Transverse colon (tissue), 4 donors: ENCODE data around the gene WDR48. TPM values are rescaled to one million over a fixed set of nuclear protein-coding genes. Genes with fewer than 3 reads are reported as not detected.

Experiments used
- DNase-seq: peaks from one replicate; pipeline ENCODE4 v3.0.0-alpha.2; 2019
- H3K27ac ChIP-seq, 4 donors: fragments of 200-600 bp; sonication (generic); 2 replicates each; pipeline ENCODE4 v1.5.1; 2016 to 2018; ENCODE audit warnings: inconsistent platforms in 4 of 4
- H3K27me3 ChIP-seq: fragments of 200-600 bp; sonication (generic); 2 replicates; pipeline ENCODE4 v1.5.1; 2017; ENCODE audit warnings: inconsistent platforms
- H3K36me3 ChIP-seq, 4 donors: fragments of 200-600 bp; sonication (generic); 2 replicates each; pipeline ENCODE4 v1.5.1; 2017 to 2019; ENCODE audit warnings: inconsistent platforms in 4 of 4
- H3K4me1 ChIP-seq, 4 donors: fragments of 200-600 bp; sonication (generic); 2 replicates each; pipeline ENCODE4 v1.5.1; 2017 to 2020; ENCODE audit warnings: inconsistent platforms in 4 of 4
- H3K4me3 ChIP-seq, 4 donors: fragments of 200-600 bp; sonication (generic); 1 replicate in 1 of 4; 2 replicates in 3 of 4; pipeline versions ENCODE4 v1.5.1 to v1.6.1; 2017 to 2019; ENCODE audit warnings: inconsistent platforms in 4 of 4
- H3K9me3 ChIP-seq, 2 donors: fragments of 200-600 bp; sonication (generic); 2 replicates each; pipeline ENCODE4 v1.5.1; 2017 to 2019; ENCODE audit warnings: inconsistent platforms in 2 of 2
- EP300 ChIP-seq: sonication (generic); formaldehyde crosslinking; IDR thresholded peaks from one replicate; pipeline ENCODE4 v1.6.1; 2017; ENCODE audit warnings: antibody characterized with exemption, low read depth
- POLR2A ChIP-seq: fragments of 450-650 bp; IDR thresholded peaks from one replicate; pipeline ENCODE4 v1.6.1; 2016; ENCODE audit warnings: antibody characterized with exemption, mild to moderate bottlenecking, moderate library complexity
- POLR2AphosphoS5 ChIP-seq, 3 donors: sonication (generic); formaldehyde crosslinking; IDR thresholded peaks; one replicate each; pipeline ENCODE4 v1.6.1; 2016; ENCODE audit warnings: antibody characterized with exemption in 3 of 3
- WGBS, 2 donors: methylation state at CpG; one replicate each; pipeline ENCODE4 v1.1.5; 2018; ENCODE audit warnings: low coverage in 1 of 2; 5-methylcytosine and 5-hydroxymethylcytosine counted together
- in situ Hi-C, 4 donors: fragments of 200-750 bp; cut with MboI; loops; one replicate each; pipeline versions ENCODE4 v1.15.0 to v1.15.1; 2017; ENCODE audit warnings: low sequenced_read_pairs in 3 of 4, low pct_ligation_motif_present in 1 of 4, low pct_unique_long_range_greater_than_20kb in 1 of 4
- intact Hi-C: fragments of 100-400 bp; cut with DNase I; formaldehyde crosslinking; loops from one replicate; pipeline ENCODE4 v1.15.1; 2023; ENCODE audit warnings: low total_unique reads
- total RNA-seq, 4 donors: library from RNA; depleted of rRNA; stranded (reverse); fragments of >200 nt; gene quantifications; one replicate each; pipeline ENCODE4 v1.1.0, GENCODE V29; 2016
- TF ChIP-seq, protein P1 (sequence below), 5 experiments: fragments of 200-600 bp in 3 of 5; fragments of 450-650 bp in 2 of 5; sonication (generic) in 3 of 5; IDR thresholded peaks; 1 replicate in 2 of 5; 2 replicates in 3 of 5; pipeline ENCODE4 v1.5.1; 2016 to 2017; ENCODE audit warnings: antibody characterized with exemption in 5 of 5, inconsistent platforms in 3 of 5, mild to moderate bottlenecking in 2 of 5, moderate library complexity in 1 of 5

The WDR48 gene
- total RNA-seq, 4 donors from 2014 or later, result 31.0 to 47.6 (median 36.2) TPM

DNA sequence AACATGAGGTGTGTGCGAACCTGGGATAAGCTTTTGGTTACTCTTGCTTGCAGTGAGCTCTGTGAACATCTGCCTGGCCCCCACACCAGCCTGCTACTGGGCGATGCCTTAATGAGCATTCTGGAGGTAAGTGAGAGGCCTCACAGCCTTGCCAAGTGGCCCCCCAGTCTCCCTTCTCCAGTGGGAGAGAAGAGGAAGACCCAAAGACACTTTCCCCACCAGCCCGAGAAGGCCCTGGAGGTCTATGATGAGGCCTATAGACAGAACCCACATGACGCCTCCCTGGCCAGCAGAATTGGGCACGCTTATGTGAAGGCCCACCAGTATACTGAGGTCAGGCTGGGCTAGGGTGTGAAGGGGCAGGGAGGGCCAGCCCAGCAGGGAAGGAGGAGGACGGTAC is 78.2 kb downstream of the WDR48 start:
- no peaks in the 10 kb centered on the region for H3K36me3 ChIP-seq
- TF ChIP-seq POLR2AphosphoS5 (IDR thresholded peaks at IDR 0.05) (no peak), POLR2A (no peak), EP300 (no peak)
- TF ChIP-seq, protein P1, sequence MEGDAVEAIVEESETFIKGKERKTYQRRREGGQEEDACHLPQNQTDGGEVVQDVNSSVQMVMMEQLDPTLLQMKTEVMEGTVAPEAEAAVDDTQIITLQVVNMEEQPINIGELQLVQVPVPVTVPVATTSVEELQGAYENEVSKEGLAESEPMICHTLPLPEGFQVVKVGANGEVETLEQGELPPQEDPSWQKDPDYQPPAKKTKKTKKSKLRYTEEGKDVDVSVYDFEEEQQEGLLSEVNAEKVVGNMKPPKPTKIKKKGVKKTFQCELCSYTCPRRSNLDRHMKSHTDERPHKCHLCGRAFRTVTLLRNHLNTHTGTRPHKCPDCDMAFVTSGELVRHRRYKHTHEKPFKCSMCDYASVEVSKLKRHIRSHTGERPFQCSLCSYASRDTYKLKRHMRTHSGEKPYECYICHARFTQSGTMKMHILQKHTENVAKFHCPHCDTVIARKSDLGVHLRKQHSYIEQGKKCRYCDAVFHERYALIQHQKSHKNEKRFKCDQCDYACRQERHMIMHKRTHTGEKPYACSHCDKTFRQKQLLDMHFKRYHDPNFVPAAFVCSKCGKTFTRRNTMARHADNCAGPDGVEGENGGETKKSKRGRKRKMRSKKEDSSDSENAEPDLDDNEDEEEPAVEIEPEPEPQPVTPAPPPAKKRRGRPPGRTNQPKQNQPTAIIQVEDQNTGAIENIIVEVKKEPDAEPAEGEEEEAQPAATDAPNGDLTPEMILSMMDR (IDR thresholded peaks at IDR 0.05), result no peak
- no peak for DNase-seq
- H3K4me3 ChIP-seq, result no peak overlapping the region
- H3K9me3 ChIP-seq, result no peaks in the 10 kb centered on the region
- in situ Hi-C loops (no loop called here), intact Hi-C loops (no loop called here)
- no peaks in the 10 kb centered on the region for H3K27me3 ChIP-seq
- H3K4me1 ChIP-seq, result peaks cover 2 to 10% (median 8%) of the 10 kb centered on the region in 4 donors
- H3K27ac ChIP-seq, result no peak overlapping the region
- WGBS, 2 donors, result 95% methylated on average over 4 of the region's 6 CpGs; no CpG with 5 or more reads in 1 of the 2 donors

DNA sequence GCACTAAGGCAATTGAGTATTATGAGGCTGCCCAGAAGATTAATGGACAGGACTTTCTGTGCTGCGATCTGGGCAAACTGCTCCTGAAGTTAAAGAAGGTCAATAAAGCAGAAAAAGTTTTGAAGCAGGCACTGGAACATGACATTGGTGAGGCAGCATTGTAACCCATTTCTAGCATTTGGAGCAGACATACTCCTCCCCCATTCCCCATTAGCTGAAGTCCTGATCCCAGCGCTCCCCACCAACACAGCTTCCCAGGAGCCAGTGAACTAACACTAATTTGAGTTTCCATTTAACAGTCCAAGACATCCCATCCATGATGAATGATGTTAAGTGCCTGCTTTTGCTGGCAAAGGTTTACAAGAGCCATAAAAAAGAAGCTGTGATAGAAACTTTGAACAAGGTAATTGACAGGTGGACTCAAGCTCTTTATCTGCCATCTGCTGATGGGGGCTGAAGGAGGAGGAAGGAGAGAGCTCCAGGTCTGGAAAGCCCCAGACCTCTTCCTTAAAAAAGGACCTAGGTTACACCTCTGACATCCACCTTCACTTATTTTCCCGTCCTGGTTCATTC is 79.0 kb downstream of the WDR48 start:
- Histone ChIP-seq H3K4me1 (peaks cover 2 to 5% (median 4%) of the 10 kb centered on the region in 4 donors), H3K27me3 (no peaks in the 10 kb centered on the region), H3K36me3 (no peaks in the 10 kb centered on the region), H3K4me3 (no peak overlapping the region), H3K9me3 (no peaks in the 10 kb centered on the region), H3K27ac (no peak overlapping the region)
- no peak for DNase-seq
- WGBS, 2 donors, result 32 to 56% methylated on average over 2 to 3 of the region's 3 CpGs
- intact Hi-C loops (no loop called here), in situ Hi-C loops (no loop called here)
- TF ChIP-seq EP300, result no peak
- no peak for TF ChIP-seq POLR2AphosphoS5 (IDR thresholded peaks at IDR 0.05)
- TF ChIP-seq, protein P1 (IDR thresholded peaks at IDR 0.05), result no peak
- TF ChIP-seq POLR2A, result no peak

DNA sequence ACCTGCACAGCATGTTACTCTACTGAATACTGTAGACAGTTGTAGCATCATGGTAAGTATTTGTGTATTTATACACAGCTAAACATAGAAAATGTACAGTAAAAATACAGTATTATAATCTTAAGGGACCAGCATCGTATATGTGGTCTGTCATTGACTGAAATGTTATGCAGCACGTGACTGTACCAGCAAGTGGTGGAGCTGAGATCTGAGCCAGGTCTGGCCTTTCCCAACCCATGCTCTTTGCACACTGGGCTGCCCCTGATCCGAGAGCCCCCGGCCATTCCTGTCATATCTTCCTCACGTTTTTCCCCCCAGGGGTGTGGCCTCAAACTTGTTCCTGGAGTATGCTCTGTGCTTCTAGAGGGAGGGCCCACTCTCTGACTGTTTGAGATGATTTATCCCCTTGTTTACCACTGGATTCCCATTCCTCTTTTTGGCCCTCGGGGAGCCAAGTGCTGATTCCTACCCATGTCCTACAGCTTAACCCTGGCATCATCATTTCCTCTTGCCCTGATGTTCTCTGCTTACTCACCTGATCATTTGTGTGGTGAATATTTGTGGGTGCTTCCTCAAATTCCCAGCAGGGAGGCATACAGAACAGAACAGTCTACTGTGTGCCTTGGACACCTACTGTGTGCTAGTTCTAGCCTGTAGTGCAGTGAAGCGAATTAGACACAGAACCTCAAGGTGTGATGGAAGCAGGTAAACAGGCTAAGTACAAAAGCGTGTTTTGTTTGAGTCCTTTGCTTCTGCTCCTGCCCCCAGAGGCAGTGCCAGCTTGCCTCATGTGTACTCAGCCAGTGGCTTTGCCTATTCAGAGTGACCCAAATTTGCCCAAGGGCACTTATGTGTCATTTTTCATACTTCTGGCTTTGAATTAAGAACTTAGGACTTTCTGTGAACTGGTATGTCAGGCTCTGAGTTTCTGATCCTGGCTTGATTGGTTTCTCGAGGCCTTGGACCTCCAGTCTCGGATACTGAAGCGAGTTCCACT is 80.6 kb downstream of the WDR48 start:
- no peak for DNase-seq

DNA sequence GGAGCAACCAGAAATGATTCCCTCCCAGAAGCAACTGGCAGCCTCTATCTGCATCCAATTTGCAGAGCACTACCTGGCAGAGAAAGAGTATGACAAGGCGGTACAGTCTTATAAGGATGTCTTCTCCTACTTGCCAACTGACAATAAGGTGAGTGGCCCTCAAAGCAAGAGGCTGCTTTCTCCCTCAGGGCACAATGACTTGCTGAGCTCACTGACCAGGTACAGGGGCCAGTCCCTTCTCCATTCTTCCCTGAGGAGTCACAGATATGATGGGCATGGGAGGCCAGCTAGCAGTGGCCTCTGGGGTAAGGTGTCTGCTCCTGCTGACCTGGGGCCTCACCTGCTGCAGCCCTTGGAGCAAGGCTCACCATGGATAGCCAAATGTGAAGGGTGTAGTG is 81.3 kb downstream of the WDR48 start:
- no peak overlapping the region for H3K27ac ChIP-seq
- H3K4me3 ChIP-seq, result no peak overlapping the region
- H3K4me1 ChIP-seq, result no peaks in the 10 kb centered on the region
- no peaks in the 10 kb centered on the region for H3K36me3 ChIP-seq
- no peaks in the 10 kb centered on the region for H3K27me3 ChIP-seq
- intact Hi-C loops (no loop called here), in situ Hi-C loops (no loop called here)
- 100% methylated on average over 1 of the region's 1 CpG; no CpG with 5 or more reads in 1 of the 2 donors for WGBS, 2 donors
- TF ChIP-seq POLR2A (no peak), POLR2AphosphoS5 (IDR thresholded peaks at IDR 0.05) (no peak), EP300 (no peak)
- TF ChIP-seq, protein P1 (IDR thresholded peaks at IDR 0.05), result no peak
- DNase-seq, result no peak
- no peaks in the 10 kb centered on the region for H3K9me3 ChIP-seq

More for the DNA sequence above, 80.6 kb downstream of the WDR48 start:
- Histone ChIP-seq H3K27me3 (no peaks in the 10 kb centered on the region), H3K9me3 (no peaks in the 10 kb centered on the region), H3K4me1 (no peaks in the 10 kb centered on the region), H3K4me3 (no peak overlapping the region), H3K36me3 (no peaks in the 10 kb centered on the region), H3K27ac (no peak overlapping the region)
- WGBS, 2 donors, result 79 to 80% methylated on average over 1 to 11 of the region's 11 CpGs
- in situ Hi-C loops, result no loop called here
- intact Hi-C loops, result no loop called here
- no peak for TF ChIP-seq POLR2A
- TF ChIP-seq, protein P1 (IDR thresholded peaks at IDR 0.05), result no peak
